GM12878 (cell line): ENCODE measurements around the gene HHAT.

Experiments used
- ATF3 ChIP-seq: IDR thresholded peaks from 2 replicates; pipeline ENCODE4 v1.6.1; 2011; ENCODE audit warnings: low read depth, mild to moderate bottlenecking, low read length, moderate library complexity, borderline replicate concordance; ENCODE audit errors: extremely low read depth
- EZH2 ChIP-seq: IDR thresholded peaks from 2 replicates; pipeline ENCODE4 v1.6.1; 2012; ENCODE audit warnings: low read depth, mild to moderate bottlenecking, control low read depth, inconsistent platforms, low read length, borderline replicate concordance; ENCODE audit not compliant: control insufficient read depth
- IRF3 ChIP-seq: fragments of 450-650 bp; IDR thresholded peaks from 2 replicates; pipeline ENCODE4 v1.6.1; 2014; ENCODE audit warnings: mild to moderate bottlenecking
- POLR2A ChIP-seq: IDR thresholded peaks from 2 replicates; pipeline ENCODE4 v1.6.1; 2011; ENCODE audit warnings: low read depth, mild to moderate bottlenecking, low read length

GRCh38 chr1:210335001-210335400 lies 6.3 kb downstream of the HHAT start:
- no peak for TF ChIP-seq ATF3
- no peak for TF ChIP-seq EZH2
- no peak for TF ChIP-seq POLR2A
- TF ChIP-seq IRF3 = no peak
